Stimulated activated CD8-positive, alpha-beta memory T cell treated with anti-CD3 and anti-CD28 coated beads, Interleukin-4, amount 100 ng/mL, for 1 hour (primary cell): ENCODE measurements around the gene ARL13B.
"Not testable (repeated sequence)": the region's sequence is repeated elsewhere in the genome, so short reads cannot be mapped to it uniquely, and the experiment has no call there.

ENCODE experiments used
- DNase-seq, 2 donors: peaks; one replicate each; pipeline ENCODE4 v3.0.0-alpha.2; 2020; ENCODE audit warnings: low read depth in 2 of 2, low spot score in 1 of 2

ARL13B gene

GRCh38 chr3:94062513-94063404, 82.8 kb downstream of the ARL13B start, which contains the start of the genes DHFR2 and NSUN3:
Gene DHFR2 (minus strand): TSS chr3:94062916. CDS start chr3:94061511, 1,405 bp downstream.
Gene NSUN3 (plus strand): TSS chr3:94063061. CDS start chr3:94063127, 66 bp downstream.
- peak; percentile 60 to 68 for DNase-seq

- DNase-seq: no peak
Measured at GRCh38 chr3:94063496-94064119, 83.7 kb downstream of the ARL13B start.

- DNase-seq: no peak
Measured at GRCh38 chr3:94064243-94064860, 84.4 kb downstream of the ARL13B start.

DNA sequence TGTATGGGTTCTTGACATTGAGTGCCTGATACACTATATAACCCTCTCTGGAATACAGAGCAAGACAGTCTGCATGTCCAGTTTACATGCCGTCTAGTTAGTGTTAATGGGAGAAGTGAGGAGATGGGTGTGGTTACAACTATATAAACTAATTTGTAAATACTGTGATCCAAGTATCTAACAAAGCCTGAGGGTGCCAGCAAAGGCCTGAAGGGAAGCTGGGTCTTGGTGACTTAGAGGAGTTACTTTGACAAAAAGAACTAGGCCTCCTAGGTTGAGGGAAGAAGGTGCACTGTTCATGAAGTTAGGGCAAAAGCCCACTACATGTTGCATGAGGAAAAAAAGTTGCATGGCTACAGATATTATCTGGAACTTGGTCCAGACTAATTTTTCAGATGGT, 85.2 kb downstream of the ARL13B start:
- DNase-seq: no peak

DNA sequence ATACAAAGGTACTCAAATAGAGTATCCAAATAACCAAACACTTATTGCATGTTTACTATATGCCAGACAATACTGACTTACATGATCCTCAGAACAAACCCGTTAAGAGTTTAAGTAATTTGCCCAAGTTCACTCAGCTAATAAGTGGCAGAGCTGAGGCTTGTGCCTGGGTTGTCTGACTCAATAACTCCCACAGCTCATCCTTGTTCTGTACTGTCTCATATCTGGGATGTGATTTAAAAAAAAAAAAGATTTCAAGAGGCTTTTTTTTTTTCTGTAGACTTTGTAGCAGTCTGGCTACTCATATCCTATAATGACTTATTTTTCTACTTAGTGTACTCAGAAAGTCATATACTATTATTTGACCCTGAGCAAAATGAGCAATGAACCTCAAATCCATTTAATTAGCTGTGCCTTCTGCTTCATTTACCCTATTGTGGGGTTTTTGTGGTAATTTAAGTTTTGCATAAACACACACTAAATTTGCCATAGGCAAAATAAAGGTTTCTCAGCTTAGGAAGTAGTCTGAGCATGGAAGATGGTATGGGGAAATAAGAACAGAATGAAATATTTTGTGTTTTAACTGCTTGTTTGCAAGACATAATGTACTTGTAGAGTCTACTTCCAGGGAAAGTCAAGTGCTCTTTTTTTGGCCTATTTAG, 86.0 kb downstream of the ARL13B start:
- no peak for DNase-seq

DNA sequence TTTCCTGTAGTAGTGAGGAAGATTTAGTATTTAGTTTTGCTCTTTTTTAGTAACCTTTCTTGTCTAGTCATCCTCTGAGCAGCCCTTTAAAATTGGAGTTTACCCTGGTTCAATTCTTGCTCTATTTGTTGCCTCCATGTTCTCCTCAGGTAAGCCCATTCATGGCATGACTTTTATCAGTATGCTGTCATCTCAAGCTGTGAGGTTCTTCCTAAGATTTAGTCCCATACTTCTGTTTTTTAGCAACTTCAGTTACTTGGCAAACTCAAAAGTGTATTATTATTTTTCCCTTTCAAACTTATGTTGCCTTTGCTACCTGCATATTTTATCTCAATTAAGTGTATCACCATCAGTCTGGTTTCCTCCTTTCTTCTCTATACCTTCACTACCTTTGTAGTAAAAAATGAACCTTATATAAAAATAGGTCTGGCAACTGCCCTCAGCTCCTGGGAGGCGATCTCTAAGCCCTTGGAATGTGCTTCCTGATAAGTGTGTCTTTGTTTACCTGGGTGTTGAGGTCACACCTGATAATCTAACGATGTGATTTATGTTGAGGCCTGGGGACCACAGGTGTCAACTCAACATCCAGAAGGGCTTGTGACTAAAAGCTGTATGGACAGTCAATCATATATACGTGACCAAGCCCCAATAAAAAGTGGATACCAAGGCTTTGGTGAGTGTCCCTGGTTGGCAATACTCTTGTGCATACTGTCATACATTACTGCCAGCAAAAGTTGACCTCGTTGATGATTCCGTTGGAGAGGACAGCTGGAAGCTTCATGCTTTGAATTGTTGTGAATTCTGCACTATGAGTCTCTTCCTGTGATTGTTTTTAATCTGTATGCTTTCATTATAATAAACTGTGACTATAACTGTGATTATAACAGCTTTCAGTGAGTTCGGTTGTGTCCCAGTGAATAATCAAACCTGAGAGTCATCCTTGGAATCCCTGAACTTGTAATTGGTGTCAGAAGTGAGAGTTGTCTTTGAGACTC, 86.8 kb downstream of the ARL13B start:
- no peak for DNase-seq

GRCh38 chr3:94069194-94069813, 89.3 kb downstream of the ARL13B start:
- DNase-seq: no peak

DNA sequence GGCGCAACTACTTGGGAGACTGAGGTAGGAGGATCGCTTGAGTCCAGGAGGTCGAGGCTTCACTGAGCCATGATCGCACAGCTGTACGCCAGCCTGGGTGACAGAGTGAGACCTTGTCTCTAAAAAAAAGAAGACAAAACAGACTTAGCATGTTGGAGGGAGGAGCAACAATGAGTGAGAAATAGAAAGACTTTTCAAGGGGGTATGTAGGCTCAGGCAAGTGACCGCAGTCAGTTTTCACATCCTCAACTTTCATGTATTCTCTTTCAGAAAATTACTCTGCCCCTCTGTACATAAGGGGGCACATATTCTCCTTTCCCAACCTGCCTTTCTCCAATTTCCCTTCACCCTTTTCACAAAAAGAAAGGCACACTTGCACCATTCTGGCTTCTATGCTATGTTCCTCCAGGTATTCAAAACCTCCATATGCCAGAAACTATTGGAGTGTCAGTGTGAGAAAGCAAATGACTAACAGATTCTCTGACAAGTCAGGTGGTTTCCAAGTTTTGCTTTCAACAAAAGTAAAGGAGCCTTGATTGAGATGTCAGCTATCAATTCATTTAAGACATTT, 90.5 kb downstream of the ARL13B start:
- DNase-seq: no peak

DNA sequence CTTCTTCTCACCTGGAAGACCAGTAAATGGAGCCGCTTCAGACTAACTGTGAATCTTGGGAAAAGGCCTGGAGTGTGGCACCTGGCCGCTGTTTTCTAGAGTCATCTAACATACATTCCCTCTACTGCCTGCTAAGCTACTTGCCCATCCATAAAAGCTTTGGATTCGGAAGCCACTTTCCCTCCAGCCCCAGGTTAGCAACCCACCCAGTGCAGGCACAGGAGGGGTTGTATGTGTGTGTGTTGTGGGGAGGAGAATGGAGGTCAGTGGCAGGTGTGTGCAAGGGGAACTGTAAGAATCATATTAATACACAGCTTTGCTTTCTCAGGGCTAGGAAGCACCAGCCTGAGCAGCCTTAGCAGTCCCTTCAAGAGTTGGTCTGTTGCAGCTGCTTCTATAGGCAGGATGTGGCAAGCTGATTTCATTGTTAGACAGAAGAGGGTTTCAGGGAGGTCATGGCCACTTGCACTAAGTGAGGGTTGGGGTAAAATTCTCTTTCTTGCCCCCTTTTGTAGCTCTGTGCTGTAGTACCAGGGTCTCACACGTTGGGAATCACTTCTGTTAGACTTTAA, 91.8 kb downstream of the ARL13B start:
- DNase-seq: no peak

DNA sequence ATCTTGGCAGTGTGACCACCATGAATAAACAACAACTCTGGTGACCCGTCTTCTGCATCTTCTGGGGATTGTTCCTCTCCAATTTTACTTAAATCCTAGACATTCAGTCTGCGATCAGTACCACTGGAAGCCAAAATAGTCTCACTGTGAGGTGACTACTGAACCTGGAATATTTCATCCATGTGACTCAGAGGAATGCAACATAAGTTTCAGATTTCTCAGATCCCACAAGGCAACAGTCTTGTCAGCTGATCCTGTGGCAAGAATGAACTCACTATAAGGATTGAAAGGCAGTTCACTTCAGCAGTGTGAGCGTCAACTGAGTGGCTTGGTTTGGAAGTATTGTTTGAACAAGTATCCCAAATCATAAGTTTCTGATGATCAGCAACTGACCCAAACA, 96.1 kb downstream of the ARL13B start:
- DNase-seq: no peak

DNA sequence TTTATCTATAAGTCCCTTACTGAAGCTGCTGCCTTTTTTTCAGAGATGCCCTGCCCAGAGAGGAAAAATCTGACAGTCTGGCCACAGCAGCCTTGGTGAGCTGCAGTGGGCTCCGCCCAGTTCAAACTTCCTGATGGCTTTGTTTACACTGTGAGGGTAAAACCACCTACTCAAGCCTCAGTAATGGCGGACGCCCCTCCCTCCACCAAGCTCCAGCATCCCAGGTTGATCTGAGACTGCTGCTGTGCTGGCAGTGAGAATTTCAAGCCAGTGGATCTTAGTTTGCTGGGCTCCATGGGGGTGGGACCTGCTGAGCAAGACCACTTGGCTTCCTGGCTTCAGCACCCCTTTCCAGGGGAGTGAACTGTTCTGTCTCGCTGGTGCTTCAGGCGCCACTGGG, 100.6 kb downstream of the ARL13B start:
- not testable (repeated sequence) for DNase-seq

- DNase-seq: no peak
Measured at GRCh38 chr3:94081884-94082283, 101.9 kb downstream of the ARL13B start.

GRCh38 chr3:94082391-94082937, 102.5 kb downstream of the ARL13B start:
- no peak for DNase-seq

DNA sequence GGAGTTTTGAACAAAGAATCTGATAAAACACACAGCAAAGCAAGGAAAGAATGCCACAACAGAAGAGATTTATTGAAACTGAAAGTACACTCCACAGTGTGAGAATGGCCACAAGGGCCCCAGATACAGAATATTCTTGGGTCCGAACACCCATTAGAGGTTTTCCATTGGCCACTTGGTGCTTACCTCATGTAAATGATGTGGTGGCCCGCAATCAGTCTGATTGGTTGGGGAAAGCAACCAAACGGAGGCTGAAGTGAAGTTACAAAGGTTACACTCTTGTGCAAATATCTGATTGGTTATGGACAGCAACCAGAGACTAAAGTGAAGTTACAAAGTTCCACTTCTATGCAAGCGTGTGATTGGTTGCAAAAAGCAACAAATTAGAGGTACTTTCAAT, 103.3 kb downstream of the ARL13B start:
- no peak for DNase-seq

GRCh38 chr3:94089126-94089525, 109.2 kb downstream of the ARL13B start:
- no peak for DNase-seq

- no peak for DNase-seq
Measured at GRCh38 chr3:94092086-94092485, 112.1 kb downstream of the ARL13B start.

DNA sequence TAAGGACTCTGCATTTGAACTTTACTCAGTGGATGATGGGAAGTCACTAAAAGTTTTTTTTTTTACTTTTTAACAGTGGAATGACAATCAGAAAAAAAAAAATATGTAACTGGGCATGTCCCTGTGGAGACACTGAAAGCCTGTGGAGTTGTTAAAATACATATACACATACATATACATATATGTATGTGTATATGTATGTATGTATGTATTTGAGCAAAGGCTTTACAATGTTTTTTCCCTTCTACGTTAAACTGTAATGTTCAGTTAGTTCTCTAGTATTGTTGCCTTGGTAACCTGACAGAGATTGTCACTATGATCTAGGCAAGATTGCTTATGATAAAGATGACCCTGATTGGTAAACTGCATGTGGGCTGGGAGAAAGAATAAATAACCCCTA, 113.2 kb downstream of the ARL13B start:
- no peak for DNase-seq

GRCh38 chr3:94095111-94095510, 115.2 kb downstream of the ARL13B start:
- DNase-seq: no peak

GRCh38 chr3:94098452-94098851, 118.5 kb downstream of the ARL13B start:
- DNase-seq: no peak
